GM06990 (cell line): ENCODE results near the gene HMGN4.

Experiments
- DNase-seq: peaks from one replicate; pipeline ENCODE4 v3.0.0-alpha.2; 2011; ENCODE audit not compliant: insufficient read length; ENCODE audit errors: extremely low read depth
- H3K27me3 ChIP-seq: replicated peaks from 2 replicates; pipeline ENCODE4 v1.6.0; 2011; ENCODE audit warnings: low read length; ENCODE audit not compliant: control insufficient read depth, insufficient read depth
- H3K36me3 ChIP-seq: 2 replicates; pipeline ENCODE4 v1.5.1; 2011; ENCODE audit warnings: low read length; ENCODE audit not compliant: control insufficient read depth, insufficient read depth
- H3K4me3 ChIP-seq: replicated peaks from 2 replicates; pipeline ENCODE4 v1.5.1; 2011; ENCODE audit warnings: low read depth, mild to moderate bottlenecking, control low read depth, low read length
- CTCF ChIP-seq: IDR thresholded peaks from 2 replicates; pipeline ENCODE4 v1.5.1; 2011; ENCODE audit warnings: low read length, control low read depth, mild to moderate bottlenecking, inconsistent platforms; ENCODE audit not compliant: insufficient read depth, poor library complexity, severe bottlenecking

HMGN4 gene

DNA sequence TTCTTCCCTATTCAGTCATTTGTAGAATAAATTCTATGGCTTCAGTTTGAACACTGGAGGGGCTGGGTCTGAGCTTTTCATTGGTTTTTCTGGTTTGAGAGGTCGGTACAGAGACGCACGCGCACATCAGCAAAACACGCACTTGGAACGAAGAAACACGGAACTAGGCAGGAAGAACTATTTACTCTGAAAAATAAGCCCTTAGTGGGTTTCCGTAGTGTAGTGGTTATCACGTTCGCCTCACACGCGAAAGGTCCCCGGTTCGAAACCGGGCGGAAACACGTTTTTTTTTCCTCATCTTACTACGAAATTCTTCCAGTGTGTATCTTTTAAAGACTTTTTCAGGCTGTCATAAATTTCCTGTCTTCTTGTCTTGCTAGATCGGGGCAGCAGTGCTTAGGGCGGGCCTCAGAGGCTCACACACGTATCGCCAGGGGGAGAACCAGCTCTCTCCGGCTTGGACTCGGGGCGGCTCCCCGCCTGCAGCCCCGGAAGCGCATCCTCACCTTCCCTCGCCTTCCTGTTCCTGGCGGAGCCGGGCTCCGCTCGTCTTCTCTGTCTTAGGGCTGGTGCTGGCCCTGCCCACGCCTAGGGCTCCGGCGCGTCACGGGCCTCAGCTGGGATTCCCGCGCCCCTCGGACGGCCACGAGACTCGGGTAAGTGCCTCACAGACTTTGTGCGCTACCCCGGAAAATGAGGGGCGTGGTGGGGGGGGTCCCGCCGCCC is at the start of gene HMGN4:
Gene HMGN4, plus strand, starts transcription at position 521 of the 726 bp plus-strand sequence. CDS start 6,841 bp downstream, outside the sequence.
- Histone ChIP-seq H3K4me3 (peak within 1 kb of the TSS; percentile 90), H3K27me3 (no peaks in the 10 kb centered on the region), H3K36me3 (no peaks in the 10 kb centered on the region; the same call in none of the 2 replicates)
- DNase-seq = peak; percentile 89
- TF ChIP-seq CTCF = no peak

GRCh38 chr6:26489996-26490964 is 47.9 kb upstream of the HMGN4 start:
- no peak for TF ChIP-seq CTCF
- DNase-seq = no peak
- Histone ChIP-seq H3K36me3 (no peaks in the 10 kb centered on the region), H3K27me3 (no peaks in the 10 kb centered on the region), H3K4me3 (no peak overlapping the region)

DNA sequence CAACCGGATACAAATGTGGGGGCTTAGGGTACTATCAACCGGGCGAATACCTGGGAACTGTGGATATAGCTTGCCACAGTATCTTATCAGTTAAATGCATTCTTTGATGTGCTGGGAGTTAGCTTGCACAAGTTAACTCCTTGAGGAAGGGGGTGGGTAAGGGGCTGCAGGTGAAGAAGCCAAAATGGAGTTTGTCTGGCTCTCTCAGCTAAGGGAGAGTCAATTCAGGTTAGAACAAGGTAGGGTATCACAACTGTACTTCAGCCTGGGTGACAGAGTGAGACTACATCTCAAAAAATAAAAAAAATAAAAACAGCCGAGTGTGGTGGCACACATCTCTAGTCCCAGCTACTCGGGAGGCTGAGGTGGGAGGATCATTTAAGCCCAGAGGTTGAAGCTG is 46.6 kb upstream of the HMGN4 start:
- no peak for TF ChIP-seq CTCF
- DNase-seq = no peak
- Histone ChIP-seq H3K4me3 (no peak overlapping the region), H3K36me3 (no peaks in the 10 kb centered on the region), H3K27me3 (no peaks in the 10 kb centered on the region)

GRCh38 chr6:26493258-26493657 is 44.9 kb upstream of the HMGN4 start:
- DNase-seq = no peak
- TF ChIP-seq CTCF = peak; percentile 27
- Histone ChIP-seq H3K27me3 (no peaks in the 10 kb centered on the region), H3K36me3 (no peaks in the 10 kb centered on the region), H3K4me3 (no peak overlapping the region)

- no peak for TF ChIP-seq CTCF
- Histone ChIP-seq H3K36me3 (no peaks in the 10 kb centered on the region), H3K4me3 (no peak overlapping the region), H3K27me3 (no peaks in the 10 kb centered on the region)
- DNase-seq = no peak
Measured at GRCh38 chr6:26494117-26494516, 44.0 kb upstream of the HMGN4 start.
